Stimulated activated CD8-positive, alpha-beta memory T cell treated with anti-CD3 and anti-CD28 coated beads, Interleukin-12 subunit alpha, Interleukin-12 subunit beta, amount 100 ng/mL, for 1 hour (primary cell): ENCODE data around the gene SART3.
"Not testable (repeated sequence)": the region's sequence is repeated elsewhere in the genome, so short reads cannot be mapped to it uniquely, and the experiment has no call there.

Experiments used
- DNase-seq: peaks from one replicate; pipeline ENCODE4 v3.0.0-alpha.2; 2020; ENCODE audit warnings: low read depth

The SART3 gene

DNA sequence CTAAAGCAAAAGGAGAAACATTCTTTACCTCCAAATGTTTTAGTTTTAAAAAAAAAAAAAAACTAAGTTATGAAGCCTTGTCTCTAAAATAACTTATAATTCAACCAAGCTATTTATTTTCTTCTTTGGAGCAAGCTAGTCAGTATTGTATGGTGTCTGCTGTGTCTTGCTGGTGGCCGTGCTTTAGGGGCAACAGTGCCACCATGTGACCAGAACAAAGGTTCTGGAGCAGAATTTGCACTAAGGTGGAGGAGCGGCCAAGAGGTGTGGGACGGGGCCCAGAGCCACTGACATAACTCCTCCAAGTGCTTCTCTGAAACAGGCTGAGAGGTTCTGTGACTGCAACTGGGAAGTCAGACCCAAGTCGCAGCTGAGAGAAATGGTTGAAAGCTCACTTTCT is 41.4 kb downstream of the SART3 start:
- DNase-seq = no peak

DNA sequence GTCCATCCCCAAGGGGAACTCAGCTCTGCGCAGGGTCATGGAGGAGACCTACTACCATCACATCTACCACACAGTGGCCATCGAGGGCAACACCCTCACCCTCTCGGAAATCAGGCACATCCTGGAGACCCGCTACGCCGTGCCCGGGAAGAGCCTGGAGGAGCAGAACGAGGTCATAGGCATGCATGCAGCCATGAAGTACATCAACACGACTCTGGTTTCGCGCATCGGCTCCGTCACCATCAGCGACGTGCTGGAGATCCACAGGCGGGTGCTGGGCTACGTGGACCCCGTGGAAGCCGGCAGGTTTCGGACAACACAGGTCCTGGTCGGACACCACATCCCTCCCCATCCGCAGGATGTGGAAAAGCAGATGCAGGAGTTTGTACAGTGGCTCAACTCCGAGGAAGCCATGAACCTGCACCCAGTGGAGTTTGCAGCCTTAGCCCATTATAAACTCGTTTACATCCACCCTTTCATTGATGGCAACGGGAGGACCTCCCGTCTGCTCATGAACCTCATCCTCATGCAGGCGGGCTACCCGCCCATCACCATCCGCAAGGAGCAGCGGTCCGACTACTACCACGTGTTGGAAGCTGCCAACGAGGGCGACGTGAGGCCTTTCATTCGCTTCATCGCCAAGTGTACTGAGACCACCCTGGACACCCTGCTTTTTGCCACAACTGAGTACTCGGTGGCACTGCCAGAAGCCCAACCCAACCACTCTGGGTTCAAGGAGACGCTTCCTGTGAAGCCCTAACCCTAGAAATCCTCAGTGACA is 42.1 kb downstream of the SART3 start:
- no peak for DNase-seq

DNA sequence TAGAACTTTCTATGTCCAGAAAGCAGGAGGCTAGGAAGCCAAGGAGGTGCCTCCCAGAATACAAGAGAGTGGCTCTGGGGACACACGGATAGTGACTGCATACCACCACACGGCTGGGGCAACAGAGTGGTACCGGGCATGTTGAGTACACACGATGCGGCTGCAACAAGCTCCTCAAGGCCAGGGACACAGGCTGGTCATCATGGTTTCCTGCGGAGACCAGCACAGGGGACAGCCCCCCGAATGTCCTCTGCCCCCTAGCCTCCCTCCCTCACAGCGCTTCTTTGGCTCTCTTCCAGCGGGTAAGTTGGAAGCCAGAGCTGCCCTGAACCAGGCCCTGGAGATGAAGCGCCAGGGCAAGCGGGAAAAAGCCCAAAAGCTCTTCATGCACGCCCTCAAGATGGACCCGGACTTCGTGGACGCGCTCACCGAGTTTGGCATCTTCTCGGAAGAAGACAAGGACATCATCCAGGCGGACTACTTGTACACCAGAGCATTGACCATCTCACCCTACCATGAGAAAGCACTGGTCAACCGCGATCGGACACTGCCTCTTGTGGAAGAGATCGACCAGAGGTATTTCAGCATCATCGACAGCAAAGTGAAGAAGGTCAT is 42.8 kb downstream of the SART3 start:
- DNase-seq = no peak

DNA sequence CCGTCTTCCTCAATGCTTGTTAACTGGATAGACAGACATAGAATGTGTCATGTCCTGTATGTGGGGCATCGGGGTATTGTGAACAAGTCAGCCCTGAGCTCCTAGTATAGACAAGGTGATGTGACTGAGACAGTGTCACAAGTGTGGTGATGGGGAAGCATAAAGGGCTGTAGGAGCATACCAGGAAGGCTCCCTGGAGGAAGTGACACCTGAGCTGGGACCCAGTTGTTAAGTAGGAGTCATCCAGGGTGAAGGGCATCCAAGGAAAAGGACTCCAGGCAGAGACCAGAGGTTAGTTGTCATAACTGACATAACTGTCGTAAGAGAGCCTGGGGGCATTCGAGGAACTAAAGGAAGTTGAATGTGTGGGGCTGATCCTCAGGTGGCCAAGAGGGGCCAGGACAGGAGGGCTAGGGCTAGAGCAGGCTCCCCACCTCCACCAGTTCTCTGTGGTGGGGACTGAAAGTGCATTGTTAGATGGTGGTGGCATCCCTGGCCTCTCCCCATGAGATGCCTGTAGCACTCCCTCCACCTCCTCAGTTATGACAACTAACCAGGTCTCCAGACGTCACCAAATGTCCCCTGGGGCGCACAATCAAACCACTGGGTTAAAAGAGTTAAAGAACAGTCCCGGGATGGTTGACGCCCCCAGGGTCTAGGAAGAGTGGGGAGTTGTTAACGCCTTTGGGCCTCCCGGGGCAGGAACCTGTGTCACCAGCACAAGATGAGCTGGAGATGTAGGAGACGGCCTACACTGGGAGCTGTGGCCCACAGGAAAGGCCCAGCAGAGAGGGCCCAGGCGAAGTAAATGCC is 43.5 kb downstream of the SART3 start:
- no peak for DNase-seq

DNA sequence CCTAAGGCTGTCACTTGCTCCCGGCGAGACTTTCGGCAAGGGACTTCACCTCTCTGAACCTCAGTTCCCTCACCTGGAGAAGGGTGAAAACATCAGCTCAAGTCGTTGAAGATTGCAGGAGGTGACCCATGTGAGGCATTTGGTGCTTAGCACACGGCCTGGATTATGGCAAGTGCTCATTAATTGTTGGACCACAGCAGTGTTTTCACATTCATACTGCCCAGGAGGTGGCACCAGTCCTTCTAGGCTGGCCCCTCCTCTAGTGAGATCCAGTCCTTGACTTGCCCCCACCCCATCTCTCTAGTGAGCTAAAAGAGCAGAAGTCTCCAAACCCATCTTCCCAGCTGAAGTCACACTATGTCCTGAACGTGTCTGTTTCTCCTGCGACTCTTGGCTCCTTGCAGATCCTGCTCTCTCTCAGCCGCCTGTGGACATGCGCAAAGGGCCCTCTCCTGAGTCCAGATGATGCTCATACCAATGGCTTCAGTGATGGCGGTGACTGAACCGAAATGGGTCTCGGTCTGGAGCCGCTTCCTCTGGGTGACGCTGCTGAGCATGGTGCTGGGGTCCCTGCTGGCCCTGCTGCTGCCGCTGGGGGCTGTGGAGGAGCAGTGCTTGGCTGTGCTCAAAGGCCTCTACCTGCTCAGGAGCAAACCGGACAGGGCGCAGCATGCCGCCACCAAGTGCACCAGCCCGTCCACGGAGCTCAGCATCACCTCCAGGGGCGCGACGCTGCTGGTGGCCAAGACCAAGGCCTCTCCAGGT is 44.3 kb downstream of the SART3 start:
- no peak for DNase-seq

DNA sequence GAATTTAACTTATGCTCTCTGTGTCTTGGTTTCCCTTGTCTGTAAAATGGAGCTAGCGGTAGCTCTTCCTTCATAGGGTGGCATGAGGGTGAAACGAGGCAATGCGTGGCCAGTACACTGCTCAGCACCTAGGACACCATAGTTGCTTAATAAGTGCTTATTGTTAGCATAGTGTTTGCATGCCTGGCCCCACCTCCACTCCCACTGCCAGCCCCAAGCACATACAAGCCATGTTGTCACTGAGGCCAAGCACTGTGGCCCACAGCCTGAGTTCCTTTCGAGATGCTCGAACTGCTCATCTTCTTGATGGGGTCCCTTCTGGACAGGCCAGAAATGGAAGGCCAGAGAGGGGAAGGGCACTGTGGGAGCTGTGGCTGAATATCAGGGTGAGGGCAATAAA is 45.1 kb downstream of the SART3 start:
- DNase-seq = no peak

DNA sequence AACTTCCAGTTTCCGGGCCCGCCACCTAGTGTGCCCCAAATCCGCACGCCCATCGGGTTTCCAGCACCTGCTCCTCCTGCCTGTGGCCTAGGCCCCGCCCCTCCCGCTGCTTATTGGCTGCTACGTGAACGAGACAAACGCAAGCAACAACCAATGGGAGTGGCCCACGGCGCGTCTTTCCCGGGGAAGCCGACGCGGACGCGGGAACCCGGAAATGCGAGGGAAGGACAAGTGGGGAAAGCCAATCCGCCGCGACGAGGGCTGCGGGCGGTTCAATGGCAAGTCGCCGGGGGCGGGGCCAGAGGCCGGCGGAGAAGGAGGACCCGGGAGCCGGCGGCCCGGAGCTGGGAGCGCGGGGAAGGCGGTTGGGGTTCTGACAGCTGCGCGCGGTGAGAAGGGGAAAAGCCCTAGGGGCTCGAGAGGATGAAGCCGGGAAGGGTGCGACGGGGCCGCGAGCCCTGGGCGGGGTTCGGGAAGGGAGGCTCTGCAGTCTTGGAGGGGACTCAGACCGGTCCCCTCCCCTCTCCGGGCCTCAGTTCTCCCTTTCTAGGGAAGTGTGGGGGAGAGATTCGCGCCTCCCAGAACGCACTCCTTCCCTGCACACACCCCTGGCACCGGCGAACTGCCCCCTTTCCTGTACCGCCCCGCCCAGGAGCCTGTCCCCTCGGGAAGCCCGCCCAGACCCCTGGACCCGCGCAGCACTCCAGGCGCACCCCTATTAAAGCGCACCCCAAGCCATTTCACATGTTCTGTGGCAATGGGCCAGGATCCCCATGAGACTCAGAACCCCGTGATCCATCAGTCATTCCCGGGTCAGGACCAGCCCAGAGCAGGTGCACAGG is 45.8 kb downstream of the SART3 start, which contains the start of gene FICD:
Gene FICD (plus strand): TSS at position 305 of the 842 bp plus-strand sequence. CDS start 1,696 bp downstream, outside the sequence.
- peak; percentile 99 for DNase-seq

DNA sequence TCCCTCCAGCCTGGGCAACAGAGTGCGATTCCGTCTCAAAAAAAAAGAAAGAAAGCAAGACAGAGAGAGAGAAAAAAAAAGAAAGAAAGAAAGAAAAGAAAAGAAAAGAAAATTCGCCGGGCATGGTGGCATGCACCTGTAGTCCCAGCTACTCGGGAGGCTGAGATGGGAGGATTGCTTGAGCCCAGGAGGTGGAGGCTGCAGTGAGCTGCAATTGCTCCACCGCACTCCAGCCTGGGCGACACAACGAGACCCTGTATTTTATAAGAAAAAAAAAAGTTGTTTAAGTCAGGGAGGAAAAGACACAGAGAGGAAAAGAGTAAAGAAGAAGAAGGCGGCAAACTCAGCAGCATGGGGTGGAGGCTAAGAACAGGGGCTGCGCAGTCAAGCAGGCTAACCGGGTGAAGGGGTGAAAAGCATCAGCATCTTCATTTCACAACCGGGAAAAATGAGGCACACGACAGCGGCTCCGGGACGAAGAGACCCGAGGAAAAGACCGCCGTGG is 46.5 kb downstream of the SART3 start:
- DNase-seq = no peak

DNA sequence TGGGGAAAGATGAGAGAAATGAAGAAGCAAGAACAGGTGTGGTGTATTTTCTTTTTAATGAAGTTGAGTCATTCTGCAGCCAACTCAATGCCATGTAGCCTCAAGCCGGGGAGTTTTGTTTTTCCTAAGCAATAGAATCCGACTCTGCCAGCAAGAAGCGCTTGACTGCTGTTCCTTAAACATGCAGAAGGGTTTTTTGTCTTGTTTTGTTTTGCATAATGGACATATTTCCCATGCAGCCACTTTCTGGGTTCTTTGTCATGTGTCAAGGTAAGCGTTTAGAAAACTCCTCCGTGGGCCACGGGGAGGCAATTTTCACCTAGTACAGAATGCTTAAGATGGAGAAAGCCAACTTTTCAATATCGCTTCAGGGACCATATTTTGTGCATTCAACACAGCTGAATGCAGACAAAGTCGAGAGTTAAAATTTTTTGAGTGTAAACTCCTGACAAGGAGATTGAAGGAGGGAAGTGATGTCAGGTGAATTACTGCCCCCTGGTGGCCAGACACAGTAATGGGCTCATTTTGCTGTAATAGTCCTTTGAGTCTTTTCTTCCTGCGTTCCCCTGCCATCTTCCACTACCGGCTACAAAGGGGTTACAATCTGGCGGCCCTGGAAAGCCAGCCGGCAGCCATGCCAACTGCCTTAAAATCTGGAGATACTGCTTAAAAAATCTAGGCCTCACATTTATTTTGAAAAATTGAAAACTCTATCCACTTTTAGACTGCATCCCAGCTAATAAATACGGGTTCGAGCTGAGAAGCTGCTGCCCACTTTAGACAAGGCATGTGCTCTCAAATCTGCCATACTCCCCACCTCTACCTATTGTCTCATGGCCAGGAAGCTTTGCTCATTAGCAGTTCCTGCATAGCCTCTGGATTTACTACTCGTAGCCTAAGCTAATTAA is 49.1 kb downstream of the SART3 start:
- DNase-seq = peak; percentile 73

DNA sequence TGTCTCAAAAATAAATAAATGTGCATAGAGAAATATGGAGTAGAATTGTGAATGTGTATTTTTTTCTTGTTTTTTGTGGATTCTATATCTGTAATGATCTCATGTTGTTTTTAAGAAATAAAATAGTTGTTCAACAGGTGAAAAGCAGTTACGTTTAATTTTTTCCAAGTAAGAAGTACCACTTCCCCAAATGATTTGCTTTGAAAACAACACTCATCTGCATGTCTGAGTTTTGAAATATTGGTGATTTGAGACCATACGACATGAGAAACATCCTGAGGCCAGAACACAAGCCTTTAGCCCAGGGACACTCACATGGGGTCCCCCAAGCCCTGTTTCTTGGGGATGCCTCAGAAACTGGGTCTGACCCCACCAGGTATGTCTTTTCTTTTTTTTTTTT is 50.1 kb downstream of the SART3 start:
- no peak for DNase-seq

DNA sequence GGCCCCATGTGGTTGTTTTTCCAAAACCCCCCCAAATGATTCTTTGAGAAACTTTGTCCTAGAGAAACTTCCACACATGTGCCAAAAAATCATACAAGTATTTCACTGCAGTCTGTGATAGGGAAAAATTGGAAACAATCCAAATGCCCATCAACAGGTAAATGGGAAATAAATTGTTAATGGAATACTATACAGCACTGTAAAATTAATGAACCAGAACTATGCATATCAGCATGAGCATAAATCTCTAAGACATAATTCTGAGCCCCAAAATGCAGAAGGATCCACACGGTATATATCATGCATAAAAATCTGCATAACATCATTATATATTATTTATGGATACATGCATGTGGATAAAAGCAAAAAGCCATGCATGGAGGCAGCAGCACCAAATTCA is 51.2 kb downstream of the SART3 start:
- no peak for DNase-seq

DNA sequence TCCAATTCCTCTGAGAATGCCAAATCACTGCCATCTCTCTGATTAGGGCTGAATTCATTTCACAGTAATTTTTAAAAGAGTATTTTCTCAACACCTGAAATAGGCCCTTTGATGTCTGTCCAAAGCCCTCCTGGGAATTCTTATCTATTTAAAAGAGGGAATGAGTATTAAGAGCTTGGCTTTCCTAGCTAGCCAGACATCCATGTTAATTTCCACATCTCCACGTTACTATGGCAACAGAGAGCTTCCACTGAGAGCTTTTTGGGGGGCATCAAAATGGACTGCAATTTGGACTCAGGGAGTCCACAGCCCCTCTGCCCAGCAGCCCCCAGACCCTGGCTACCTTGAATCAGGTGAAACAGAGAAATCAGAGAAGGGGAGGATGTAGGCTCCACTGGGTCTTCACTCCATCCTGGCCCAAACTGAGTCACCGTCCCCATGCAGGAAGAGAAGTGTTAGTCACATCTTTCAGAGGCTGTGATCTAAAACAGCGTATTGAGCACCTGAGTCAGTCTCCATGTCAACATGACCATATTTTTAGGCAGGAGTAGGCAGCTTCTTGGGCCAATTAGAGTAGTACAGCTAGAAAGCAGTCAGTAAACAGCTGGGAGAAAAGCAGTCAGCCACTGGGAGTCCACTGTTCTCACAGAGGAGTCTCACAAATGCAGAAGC is 52.9 kb downstream of the SART3 start:
- DNase-seq = no peak

DNA sequence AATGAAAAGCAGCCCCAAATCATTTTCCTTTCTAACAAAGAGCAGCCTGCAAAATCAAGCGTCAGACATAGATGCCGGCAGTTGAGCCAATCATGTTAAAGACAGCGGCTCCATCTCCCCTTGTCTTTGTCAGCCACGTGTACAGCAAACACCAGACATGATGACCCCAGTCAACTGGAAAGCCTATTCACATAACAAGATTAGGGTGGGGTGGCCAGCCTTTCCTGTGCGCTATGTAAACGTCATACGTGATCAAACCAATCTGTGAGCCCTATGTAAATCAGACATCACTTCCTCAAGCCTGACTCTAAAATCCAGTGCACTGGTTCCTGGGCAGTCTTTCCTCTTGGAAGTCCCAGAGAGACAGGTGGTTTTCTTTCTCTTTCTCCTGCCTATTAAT is 55.8 kb downstream of the SART3 start:
- DNase-seq = no peak

DNA sequence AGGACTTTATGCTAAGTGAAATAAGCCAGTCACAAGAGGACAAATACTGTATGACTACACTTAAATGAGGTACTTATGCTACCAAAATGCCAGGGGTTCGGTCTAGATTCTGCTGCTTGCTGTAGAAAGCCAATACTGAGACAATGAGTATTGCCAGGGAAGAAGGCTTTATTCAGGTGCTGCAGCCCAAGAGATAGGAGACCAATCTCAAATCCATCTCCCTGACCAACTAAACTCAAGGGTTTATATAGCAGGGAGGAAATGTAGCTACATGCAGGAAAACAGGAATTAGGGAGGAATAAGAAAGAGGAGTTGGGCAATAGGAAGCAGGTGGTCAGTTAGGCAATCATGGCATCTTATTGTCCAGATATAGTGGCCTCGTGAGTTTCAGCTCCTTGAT is 58.1 kb downstream of the SART3 start:
- DNase-seq = no peak

DNA sequence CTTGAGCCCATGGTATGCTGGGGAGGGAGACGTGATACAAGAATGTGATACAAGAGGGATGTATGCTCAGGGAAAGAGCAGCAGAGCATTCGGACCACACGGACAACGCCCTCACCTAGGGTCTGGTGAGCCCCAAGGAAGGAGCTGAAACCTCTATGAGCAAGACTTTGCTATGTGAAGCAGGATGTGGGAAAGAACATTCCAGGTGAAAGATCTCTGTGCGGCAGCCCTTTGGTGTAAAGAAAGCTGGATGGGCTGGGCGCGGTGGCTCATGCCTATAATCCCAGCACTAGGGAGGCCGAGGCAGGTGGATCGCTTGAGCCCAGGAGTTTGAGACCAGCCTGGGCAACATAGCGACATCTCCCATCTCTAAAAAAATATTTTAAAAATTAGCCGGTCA is 62.8 kb downstream of the SART3 start:
- no peak for DNase-seq

DNA sequence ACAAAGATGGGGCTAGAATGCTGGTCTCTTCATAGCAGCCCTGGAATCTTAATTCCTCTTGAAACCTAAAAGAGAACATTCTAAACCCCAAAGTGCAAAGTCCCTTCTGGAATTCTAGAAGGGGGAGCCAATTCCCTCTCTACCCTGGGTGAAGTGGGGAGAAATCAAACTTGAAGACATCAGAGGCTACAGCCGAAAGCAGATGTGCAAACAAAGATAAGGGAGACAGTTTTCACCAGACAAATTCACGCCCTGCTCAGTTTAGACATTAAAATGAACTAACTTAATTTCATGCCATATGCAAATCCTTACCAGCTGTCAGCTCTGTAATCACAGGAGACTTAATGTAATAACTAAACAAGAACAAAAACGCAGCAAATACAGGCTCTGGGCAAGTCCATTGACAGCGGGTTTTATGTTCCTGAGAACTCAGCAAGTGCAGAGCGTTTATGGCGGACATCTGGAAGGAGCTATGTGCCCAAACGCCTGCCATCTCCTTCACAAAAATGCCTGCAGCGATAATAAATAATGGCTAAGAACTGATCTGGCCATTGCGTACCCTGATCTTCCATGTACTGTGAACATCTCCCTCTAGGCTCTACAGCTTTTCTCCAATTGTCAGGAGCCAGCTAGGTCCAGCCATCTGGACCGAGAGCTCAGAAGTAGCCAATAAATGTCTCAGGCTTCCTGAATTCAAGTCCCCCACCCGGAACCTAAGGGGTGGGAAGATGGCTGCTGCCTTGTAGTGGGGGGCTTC is 65.0 kb downstream of the SART3 start:
- DNase-seq = no peak

DNA sequence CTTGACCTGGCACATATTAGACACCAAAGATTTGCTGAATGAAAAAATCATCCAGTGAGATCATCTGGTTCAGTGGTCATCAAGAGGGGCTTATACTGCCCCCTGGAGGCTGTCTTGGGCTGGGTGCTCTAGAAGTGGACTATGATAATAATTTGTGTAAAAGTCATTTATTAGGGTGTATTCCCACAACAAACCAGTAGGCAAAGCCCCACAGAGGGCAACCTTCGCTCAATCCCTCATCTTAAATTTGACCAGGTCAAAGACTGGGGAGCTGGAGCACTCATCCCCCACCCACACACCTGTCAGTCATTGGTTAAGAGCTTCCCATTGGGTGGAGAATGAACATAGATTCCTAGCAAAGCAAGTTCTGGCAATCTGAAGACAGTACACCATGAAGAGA is 65.9 kb downstream of the SART3 start:
- no peak for DNase-seq

DNA sequence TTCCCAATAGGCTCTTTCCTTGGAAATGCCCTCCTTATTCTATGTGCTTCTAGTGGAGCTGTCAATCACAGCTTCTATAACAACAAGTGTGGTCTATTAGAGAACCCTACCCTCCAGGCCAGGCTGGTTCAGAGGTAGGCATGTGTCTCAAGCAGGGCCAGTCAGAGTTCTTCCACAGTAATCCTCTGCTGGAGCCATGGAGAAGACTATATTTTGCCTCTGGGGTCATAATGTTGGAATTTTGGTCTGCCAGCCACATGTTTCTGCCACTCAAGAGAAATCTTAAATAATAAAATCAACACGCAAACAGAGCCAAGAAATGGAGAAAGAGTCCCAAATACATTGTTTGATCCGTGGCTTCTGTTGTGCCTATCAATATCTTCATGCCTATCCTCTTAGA is 69.7 kb downstream of the SART3 start:
- DNase-seq = no peak

DNA sequence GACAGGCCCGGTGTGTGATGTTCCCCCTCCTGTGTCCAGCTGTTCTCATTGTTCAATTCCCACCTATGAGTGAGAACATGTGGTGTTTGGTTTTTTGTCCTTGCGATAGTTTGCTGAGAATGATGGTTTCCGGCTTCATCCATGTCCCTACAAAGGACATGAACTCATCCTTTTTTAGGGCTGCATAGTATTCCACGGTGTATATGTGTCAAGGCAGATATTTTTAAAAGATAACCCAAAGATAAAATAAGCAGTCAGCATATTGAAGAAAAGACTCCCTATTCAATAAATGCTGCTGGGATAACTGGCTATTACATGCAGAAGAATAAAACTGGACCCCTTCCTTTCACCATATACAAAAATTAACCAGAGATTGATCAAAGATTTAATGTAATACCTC is 73.9 kb downstream of the SART3 start:
- DNase-seq = not testable (repeated sequence)
